OCI-LY1 (cell line): ENCODE results near the gene RAD51B.

Experiments
- H2AFZ ChIP-seq: fragments of 200-600 bp; sonication (generic), shearing (Covaris generic); 2 replicates; pipeline ENCODE4 v1.6.0; 2014; ENCODE audit warnings: antibody characterized with exemption, mild to moderate bottlenecking, low read length
- H3F3A ChIP-seq: fragments of 200-600 bp; sonication (generic), shearing (Covaris generic); 2 replicates; pipeline ENCODE4 v1.6.0; 2014; ENCODE audit warnings: mild to moderate bottlenecking, antibody characterized with exemption, low read length, moderate library complexity; ENCODE audit not compliant: insufficient read depth
- H3K27ac ChIP-seq: fragments of 200-600 bp; sonication (generic); 2 replicates; pipeline ENCODE4 v1.5.1; 2014; ENCODE audit warnings: low read length, mixed run types, mild to moderate bottlenecking, low read depth; ENCODE audit not compliant: poor library complexity, severe bottlenecking
- H3K27me3 ChIP-seq: fragments of 200-600 bp; sonication (generic); 2 replicates; pipeline ENCODE4 v1.6.0; 2014; ENCODE audit warnings: antibody characterized with exemption, mild to moderate bottlenecking, low read length, moderate library complexity; ENCODE audit not compliant: insufficient read depth
- H3K36me3 ChIP-seq: fragments of 200-600 bp; sonication (generic); 2 replicates; pipeline ENCODE4 v1.6.1; 2014; ENCODE audit warnings: mild to moderate bottlenecking, antibody characterized with exemption, low read length, moderate library complexity, mixed read lengths; ENCODE audit not compliant: insufficient read depth
- H3K4me1 ChIP-seq: fragments of 200-600 bp; sonication (generic); 2 replicates; pipeline ENCODE4 v1.5.1; 2014; ENCODE audit warnings: mild to moderate bottlenecking, low read length, moderate library complexity; ENCODE audit not compliant: insufficient read depth, severe bottlenecking
- H3K4me2 ChIP-seq: fragments of 200-600 bp; sonication (generic), shearing (Covaris generic); 2 replicates; pipeline ENCODE4 v1.6.1; 2014; ENCODE audit warnings: low read length
- H3K4me3 ChIP-seq: fragments of 200-600 bp; sonication (generic); 2 replicates; pipeline ENCODE4 v1.5.1; 2014; ENCODE audit warnings: low read length, low read depth, mild to moderate bottlenecking, mixed read lengths; ENCODE audit not compliant: poor library complexity, severe bottlenecking
- H3K79me2 ChIP-seq: fragments of 200-600 bp; shearing (Covaris generic); 2 replicates; pipeline ENCODE4 v1.6.1; 2016; ENCODE audit warnings: mixed run types, low read length, mixed read lengths; ENCODE audit not compliant: insufficient read depth
- H3K9ac ChIP-seq: fragments of 200-600 bp; sonication (generic), shearing (Covaris generic); 2 replicates; pipeline ENCODE4 v1.6.1; 2014; ENCODE audit warnings: mild to moderate bottlenecking, low read length, mixed read lengths
- H3K9me2 ChIP-seq: fragments of 200-600 bp; sonication (generic), shearing (Covaris generic); 2 replicates; pipeline ENCODE4 v1.6.1; 2014; ENCODE audit warnings: low read depth, mild to moderate bottlenecking, low read length, mixed read lengths
- H3K9me3 ChIP-seq: fragments of 200-600 bp; shearing (Covaris generic); 2 replicates; pipeline ENCODE4 v1.6.1; 2014; ENCODE audit warnings: low read length, mixed read lengths
- H4K20me1 ChIP-seq: fragments of 200-600 bp; sonication (generic), shearing (Covaris generic); 2 replicates; pipeline ENCODE4 v1.6.0; 2016; ENCODE audit warnings: mild to moderate bottlenecking, low read length; ENCODE audit not compliant: insufficient read depth
- CTCF ChIP-seq: fragments of 200-600 bp; sonication (generic), shearing (Covaris generic); IDR thresholded peaks from 2 replicates; pipeline ENCODE4 v1.5.1; 2017; ENCODE audit warnings: mild to moderate bottlenecking, antibody characterized with exemption, low read length, moderate library complexity, mixed read lengths
- EZH2 ChIP-seq: fragments of 200-600 bp; sonication (generic), shearing (Covaris generic); IDR thresholded peaks from 2 replicates; pipeline ENCODE4 v1.8.0; 2017; ENCODE audit warnings: borderline replicate concordance, mixed run types, mild to moderate bottlenecking, antibody characterized with exemption, low read length, moderate library complexity, mixed read lengths

Gene RAD51B

DNA sequence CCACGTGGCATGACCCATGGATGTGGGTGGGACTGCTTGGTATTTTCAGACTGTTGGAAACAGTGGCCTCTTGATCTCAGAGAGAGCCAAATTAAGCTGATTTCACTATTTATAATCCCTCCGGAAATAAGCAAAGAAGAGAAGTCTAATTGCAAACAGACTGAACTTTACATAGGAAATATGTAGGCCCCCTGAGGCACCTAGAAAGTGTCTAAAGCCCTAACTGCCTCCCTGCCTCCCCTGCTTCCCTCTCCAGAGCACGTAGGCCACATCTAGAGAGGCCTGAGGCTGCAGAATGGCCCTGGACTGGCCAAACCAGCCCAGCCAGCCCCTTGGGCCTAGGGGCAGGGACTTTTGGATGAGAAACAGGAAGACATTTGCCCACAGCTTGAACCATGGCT is 849.5 kb downstream of the RAD51B start:
- no peak for TF ChIP-seq CTCF
- TF ChIP-seq EZH2 = no peak
- no peaks in the 10 kb centered on the region for H4K20me1 ChIP-seq
- H3K79me2 ChIP-seq = no peaks in the 10 kb centered on the region
- no peak overlapping the region for H2AFZ ChIP-seq
- no peak overlapping the region for H3K9ac ChIP-seq
- no peaks in the 10 kb centered on the region for H3K27me3 ChIP-seq
- no peaks in the 10 kb centered on the region for H3K9me3 ChIP-seq
- H3K4me2 ChIP-seq = no peak overlapping the region
- no peak overlapping the region for H3K4me3 ChIP-seq
- H3K4me1 ChIP-seq = peaks cover 9% of the 10 kb centered on the region
- no peak overlapping the region for H3K27ac ChIP-seq
- no peaks in the 10 kb centered on the region; the same call in 1 of the 2 replicates for H3K36me3 ChIP-seq
- H3K9me2 ChIP-seq = no peaks in the 10 kb centered on the region
- no peaks in the 10 kb centered on the region for H3F3A ChIP-seq

DNA sequence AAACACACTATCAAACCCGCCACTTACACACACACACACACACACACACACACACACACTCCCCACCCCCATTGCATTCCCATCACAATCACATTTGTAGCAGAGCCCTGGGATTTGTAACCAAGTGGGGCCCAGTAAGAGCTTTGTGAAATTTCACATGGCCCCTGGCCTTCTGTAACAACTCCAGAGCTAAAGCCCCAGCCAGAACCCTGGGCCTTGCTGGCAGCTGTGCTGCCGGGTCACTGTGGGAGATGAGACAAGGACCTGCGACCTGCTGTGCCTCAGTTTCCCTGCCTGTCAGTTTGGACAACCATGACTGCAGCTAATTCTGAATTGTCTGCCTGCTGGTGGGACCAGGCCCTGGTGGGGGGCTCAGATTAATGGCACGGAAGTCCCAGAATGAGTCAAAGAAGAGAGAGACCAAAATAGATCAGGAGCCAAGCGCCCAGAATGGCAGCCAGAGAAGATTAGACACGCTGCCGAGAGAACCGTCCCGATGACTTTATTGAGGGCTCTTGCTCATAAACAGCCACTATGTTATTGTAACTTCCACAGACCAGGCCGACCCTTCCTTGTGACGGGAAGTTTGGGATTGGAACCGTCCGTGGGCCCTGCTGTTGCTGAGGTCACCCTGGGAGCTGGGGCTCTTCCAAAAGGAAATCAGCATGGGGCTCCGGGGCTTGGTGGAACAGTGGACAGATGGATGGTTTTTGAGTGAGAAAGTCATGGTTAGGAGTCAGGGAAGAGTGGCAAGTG is 850.2 kb downstream of the RAD51B start:
- Histone ChIP-seq H3K27me3 (no peaks in the 10 kb centered on the region), H3F3A (no peaks in the 10 kb centered on the region), H3K9ac (no peak overlapping the region), H3K4me2 (no peak overlapping the region), H3K4me3 (no peak overlapping the region), H3K36me3 (no peaks in the 10 kb centered on the region; the same call in 1 of the 2 replicates), H3K79me2 (no peaks in the 10 kb centered on the region), H3K27ac (no peak overlapping the region), H2AFZ (no peak overlapping the region), H3K4me1 (peaks cover 9% of the 10 kb centered on the region), H3K9me3 (no peaks in the 10 kb centered on the region), H3K9me2 (no peaks in the 10 kb centered on the region), H4K20me1 (no peaks in the 10 kb centered on the region)
- TF ChIP-seq CTCF (no peak), EZH2 (no peak)

- no peak overlapping the region for H2AFZ ChIP-seq
- H3K9me3 ChIP-seq = no peaks in the 10 kb centered on the region
- no peaks in the 10 kb centered on the region for H3K9me2 ChIP-seq
- H3K9ac ChIP-seq = no peak overlapping the region
- H3K4me3 ChIP-seq = no peak overlapping the region
- no peaks in the 10 kb centered on the region for H3F3A ChIP-seq
- H3K79me2 ChIP-seq = no peaks in the 10 kb centered on the region
- no peaks in the 10 kb centered on the region for H3K27me3 ChIP-seq
- no peak overlapping the region for H3K27ac ChIP-seq
- no peaks in the 10 kb centered on the region for H4K20me1 ChIP-seq
- TF ChIP-seq CTCF = no peak
- no peak for TF ChIP-seq EZH2
- no peaks in the 10 kb centered on the region for H3K36me3 ChIP-seq
- H3K4me1 ChIP-seq = peaks cover 9% of the 10 kb centered on the region
- H3K4me2 ChIP-seq = no peak overlapping the region
Observed at GRCh38 chr14:68670359-68670715, 850.8 kb downstream of the RAD51B start.
